Stimulated activated CD4-positive, alpha-beta T cell treated with anti-CD3 and anti-CD28 coated beads, Interleukin-4, amount 100 ng/mL, for 48 hours (primary cell): ENCODE measurements around the gene RPL41.

Experiments used
- DNase-seq, 2 donors: peaks; one replicate each; pipeline ENCODE4 v3.0.0-alpha.2; 2020; ENCODE audit warnings: low read depth in 2 of 2

Gene RPL41

GRCh38 chr12:56127888-56128669 is 11.6 kb downstream of the RPL41 start, which contains the start of gene ESYT1:
TSS of gene ESYT1 (plus strand) at chr12:56128267. CDS start at chr12:56128320, 53 bp downstream.
- peak; percentile 89 to 96 for DNase-seq

GRCh38 chr12:56128670-56129205 is 12.3 kb downstream of the RPL41 start:
- DNase-seq, result no peak

DNA sequence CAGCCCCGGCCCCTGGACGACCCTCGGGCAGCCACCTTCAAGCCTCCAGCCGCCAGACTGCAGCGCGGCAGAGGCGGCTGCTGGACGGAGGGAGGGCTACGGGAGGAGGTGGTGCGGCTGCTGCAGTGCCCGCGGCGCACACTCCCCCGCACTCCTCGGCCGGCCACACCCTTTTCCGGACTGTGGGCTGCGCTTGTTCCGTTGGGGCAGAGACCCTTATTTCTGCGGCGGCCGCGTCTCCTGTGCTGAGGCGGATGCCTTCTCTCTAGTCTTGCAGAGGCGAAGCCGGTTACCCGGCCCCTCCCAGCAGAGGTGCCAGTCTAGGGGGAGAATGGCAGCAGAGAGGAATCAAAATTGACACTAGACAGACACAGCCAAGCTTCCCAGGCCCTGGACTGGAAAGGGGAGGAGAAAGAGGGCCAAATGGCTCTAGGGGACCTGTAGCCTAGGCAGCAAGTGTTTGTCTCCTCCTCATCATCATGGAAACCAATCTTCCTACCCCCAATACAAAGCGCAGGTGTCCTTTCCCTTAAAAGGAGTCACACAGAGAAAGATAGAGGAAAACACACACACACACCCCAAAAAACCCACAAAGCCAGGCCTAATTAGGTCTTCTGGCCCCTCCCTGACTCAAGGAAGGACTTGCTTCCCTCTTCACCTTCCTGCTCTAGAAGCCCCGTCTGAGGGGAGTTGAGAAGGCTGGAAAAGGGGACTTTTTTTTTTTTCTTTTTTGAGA is 12.9 kb downstream of the RPL41 start:
- DNase-seq, result peak; percentile 34 to 55

- no peak for DNase-seq
Observed at GRCh38 chr12:56129942-56130495, 13.6 kb downstream of the RPL41 start.

DNA sequence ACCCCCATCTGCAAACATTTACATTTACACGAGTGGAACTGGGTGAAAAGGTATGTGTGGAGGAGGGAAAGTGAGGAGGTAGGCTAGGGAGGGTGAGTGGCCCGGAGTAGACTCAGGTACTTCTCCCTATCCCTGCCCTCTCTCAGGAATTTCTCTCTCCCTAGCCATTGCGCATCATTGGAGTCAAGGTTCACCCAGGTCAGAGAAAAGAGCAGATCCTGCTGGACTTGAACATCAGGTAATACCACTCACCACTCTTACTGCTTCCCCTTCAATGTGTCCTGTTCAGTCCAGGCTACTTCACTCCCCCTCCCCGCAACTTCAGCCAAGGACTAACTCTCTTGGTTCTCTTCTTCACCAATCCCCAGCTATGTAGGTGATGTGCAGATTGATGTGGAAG is 14.4 kb downstream of the RPL41 start:
- no peak for DNase-seq

- no peak for DNase-seq
Observed at GRCh38 chr12:56134897-56135296, 18.5 kb downstream of the RPL41 start.

DNA sequence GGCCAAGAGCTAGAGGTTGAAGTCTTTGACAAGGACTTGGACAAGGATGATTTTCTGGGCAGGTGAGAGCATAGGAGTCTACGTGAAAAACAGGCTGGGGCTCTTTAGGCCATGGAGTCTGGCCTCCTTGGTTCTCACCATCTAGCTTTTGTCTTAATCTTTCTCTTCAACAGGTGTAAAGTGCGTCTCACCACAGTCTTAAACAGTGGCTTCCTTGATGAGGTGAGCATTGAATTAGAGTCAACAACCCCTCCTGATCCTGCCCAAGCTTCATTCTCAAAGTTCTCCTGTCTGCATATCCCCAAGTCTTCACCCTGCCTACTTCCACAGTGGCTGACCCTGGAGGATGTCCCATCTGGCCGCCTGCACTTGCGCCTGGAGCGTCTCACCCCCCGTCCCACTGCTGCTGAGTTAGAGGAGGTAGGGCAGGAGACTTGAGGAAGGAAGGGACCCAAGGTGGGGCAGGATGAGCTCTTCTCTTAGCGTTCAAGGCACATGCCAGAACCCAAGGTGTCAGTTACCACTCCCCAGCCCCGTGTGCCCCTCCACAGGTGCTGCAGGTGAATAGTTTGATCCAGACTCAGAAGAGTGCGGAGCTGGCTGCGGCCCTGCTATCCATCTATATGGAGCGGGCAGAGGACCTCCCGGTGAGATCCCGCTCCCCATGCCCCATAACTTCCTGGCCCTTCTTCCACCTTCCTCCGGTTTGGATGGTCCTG is 21.6 kb downstream of the RPL41 start:
- no peak for DNase-seq

DNA sequence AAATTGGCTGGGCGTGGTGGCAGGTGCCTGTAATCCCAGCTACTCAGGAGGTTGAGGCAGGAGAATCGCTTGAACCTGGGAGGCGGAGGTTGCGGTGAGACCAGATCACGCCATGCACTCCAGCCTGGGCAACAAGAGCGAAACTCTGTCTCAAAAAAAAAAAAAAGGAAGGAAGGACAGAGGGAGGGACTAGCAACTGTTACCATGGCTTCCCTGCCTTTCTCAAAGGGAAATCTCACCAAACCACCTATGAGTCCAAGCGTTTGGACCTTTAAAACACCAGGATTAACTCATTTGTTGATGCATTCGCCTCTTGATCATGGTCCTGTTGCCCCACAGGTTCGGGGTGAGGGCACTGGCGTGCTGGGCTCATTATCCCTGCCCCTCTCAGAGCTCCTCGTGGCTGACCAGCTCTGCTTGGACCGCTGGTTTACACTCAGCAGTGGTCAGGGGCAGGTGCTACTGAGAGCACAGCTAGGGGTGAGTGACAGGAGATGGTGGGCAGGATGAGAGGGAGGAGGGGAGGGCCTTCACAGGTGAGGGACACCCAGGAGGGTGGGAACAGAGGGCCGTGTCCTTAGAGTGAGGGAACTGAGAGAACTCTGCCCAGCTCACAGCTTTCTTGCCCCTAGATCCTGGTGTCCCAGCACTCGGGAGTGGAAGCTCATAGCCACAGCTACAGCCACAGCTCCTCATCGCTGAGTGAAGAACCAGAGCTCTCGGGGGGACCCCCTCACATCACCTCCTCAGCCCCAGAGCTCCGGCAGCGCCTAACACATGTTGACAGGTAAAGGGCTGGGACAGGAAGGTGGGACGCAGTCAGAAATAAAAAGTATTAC is 25.7 kb downstream of the RPL41 start:
- no peak for DNase-seq

GRCh38 chr12:56143217-56143616 is 26.8 kb downstream of the RPL41 start:
- DNase-seq, result no peak

GRCh38 chr12:56143870-56144269 is 27.4 kb downstream of the RPL41 start:
- DNase-seq, result no peak

GRCh38 chr12:56145217-56145616 is 28.8 kb downstream of the RPL41 start:
- no peak for DNase-seq

DNA sequence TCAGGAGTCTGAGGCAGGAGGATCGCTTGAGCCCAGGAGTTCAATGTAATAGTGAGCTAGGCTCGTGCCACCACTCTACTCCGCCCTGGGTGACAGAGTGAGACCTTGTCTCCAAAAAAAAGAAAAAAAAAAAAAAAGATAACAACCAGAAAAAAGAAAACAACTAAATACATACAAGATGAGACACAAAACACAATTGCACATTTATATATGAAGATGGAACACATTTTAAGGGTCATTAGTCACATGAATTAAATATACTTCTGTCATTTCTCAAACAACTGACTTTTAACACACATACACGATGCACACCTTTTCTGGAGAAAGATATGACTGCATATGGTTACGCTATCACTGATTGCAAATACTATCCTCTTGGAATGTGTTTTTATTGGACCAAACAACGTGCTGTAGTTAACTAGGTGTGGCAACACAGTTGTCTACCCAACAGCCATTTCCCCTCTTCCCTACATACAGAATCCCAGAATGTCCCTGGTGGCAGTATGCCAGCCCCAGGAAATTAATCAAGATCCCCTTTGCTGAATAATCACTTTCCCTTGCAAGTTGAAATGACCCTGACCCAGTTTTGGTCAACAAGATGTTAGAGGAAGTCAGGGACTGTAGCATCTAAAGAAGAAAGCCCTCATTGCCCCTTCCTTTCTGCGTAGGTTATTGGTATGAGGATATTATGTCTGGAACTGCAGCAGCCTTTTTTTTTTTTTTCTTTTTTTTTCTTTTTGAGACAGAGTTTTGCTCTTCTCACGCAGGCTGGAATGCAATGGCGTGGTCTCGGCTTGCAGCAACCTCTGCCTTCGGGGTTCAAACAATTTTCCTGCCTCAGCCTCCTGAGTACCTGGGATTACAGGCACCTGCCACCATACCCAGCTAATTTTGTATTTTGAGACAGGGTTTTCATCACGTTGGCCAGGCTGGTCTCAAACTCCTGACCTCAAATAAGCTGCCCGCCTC is 30.3 kb downstream of the RPL41 start:
- DNase-seq, result no peak

- DNase-seq, result no peak
Observed at GRCh38 chr12:56150563-56150962, 34.1 kb downstream of the RPL41 start.

GRCh38 chr12:56151672-56152131 is 35.3 kb downstream of the RPL41 start:
- DNase-seq, result peak; percentile 66 to 67

DNA sequence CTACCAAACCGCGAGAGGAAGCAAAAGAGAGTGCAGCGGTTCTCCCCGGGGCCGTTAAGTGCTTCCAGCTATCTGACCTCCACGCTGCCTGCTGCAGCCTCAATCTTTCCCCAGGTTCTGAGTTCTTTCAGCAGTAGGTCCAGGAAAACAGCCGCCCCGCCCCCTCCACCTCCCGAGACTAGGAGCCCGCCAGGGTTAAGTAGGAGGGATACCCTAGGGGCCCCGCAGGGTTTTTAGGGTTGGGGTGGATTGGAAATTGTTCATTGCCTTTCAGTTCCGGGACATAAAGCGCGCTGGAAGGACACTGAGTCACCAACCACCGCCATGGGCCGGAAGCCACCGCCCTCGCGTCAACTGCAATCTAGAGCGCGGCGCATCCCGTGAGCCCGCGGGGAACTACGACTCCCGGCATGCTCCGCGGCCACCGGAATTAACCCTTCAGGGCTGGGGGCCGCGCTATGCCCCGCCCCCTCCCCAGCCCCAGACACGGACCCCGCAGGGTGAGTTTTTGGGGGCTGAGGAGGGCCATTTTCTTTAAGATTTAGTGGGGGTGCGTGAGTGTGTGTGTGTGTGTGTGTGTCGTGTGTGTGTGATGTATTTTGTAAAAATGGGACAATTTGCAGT is 35.8 kb downstream of the RPL41 start, which contains the start of gene MYL6B:
MYL6B (plus strand) TSS at position 456 of the 624 bp plus-strand sequence. CDS start 1,332 bp downstream, outside the sequence.
- DNase-seq, result peak; percentile 91 to 95

DNA sequence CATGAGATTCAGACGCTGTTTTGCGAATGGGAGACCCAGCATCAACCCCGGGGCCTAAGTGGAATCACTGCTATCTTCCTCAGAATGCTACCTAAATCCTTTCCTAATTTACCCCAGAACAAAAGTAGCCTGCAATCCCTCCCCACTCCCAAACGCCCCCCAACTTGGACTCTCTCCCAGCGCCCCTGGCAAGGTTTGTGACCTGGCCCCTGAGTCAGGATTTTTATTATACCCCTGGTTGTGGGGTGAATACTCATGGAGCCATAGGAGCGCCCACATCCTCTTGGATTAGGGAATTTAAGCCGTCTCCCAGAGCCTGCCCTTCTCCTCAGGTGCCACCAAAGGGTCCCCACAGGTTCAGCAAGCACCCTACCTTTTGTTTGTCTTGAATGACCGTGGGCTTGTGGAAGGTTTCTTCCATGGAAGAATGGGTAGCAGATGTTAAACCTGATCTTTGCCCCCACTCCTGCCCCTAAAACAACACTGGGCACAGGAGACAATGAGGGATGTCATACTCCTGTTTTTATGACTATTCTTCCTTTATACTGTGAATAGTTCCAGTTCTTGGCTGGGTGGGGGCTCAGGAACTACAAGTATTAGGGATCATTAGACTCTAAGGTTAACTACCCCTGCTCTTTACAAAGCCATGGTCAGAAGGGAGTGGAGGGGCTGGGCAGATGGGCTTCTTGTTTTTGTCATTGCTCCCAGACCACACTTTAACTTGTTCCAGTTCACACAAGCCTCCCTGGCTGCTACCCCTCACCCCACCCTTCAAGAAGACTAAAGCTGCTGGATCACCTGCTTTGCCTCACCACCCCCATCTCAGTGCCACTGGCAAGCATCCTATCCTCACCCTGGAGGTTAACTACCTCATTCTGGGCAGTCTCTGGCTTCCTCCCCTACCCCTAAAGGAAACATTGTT is 36.6 kb downstream of the RPL41 start:
- DNase-seq, result no peak

DNA sequence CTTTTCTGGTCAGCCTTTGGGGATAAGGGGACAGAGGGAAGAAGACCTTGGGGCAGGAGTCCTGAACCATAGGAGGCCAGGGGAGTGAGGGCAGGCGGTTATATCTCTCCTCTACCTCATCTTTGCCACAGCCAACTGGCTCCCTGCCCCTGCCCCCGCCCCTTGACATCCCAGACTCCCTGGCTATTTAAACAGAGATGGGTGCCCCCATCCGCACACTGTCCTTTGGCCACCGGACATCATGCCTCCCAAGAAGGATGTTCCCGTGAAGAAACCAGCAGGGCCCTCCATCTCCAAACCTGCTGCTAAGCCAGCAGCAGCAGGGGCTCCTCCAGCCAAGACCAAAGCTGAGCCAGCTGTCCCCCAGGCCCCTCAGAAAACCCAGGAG is 37.2 kb downstream of the RPL41 start:
- DNase-seq, result no peak

GRCh38 chr12:56154246-56154771 is 37.9 kb downstream of the RPL41 start:
- no peak for DNase-seq
